Left lung (tissue), 10 donors: ENCODE data around the gene CDHR3. TPM values are rescaled to one million over a fixed set of nuclear protein-coding genes. Genes with fewer than 3 reads are reported as not detected.

Experiments
- ATAC-seq: fragments of 200-7000 bp; cut with Tn5 transposase; one replicate; pipeline ENCODE4 v1.9.1; 2020; ENCODE audit warnings: moderate library complexity
- DNase-seq, 4 donors: peaks; one replicate each; pipeline ENCODE4 v3.0.0-alpha.2; 2013 to 2020
- H3K27ac ChIP-seq, 2 donors: fragments of 200-600 bp; sonication (generic) in 1 of 2; one replicate each; pipeline versions ENCODE4 v1.5.0 to v1.8.0; 2020 to 2021
- H3K27me3 ChIP-seq, 2 donors: fragments of 200-600 bp; sonication (generic) in 1 of 2; one replicate each; pipeline versions ENCODE4 v1.5.0 to v1.8.0; 2020 to 2021
- H3K36me3 ChIP-seq, 2 donors: fragments of 200-600 bp; sonication (generic) in 1 of 2; one replicate each; pipeline versions ENCODE4 v1.5.0 to v1.8.0; 2020 to 2021
- H3K4me1 ChIP-seq, 2 donors: fragments of 200-600 bp; one replicate each; pipeline ENCODE4 v1.8.0; 2021
- H3K4me3 ChIP-seq, 2 donors: fragments of 200-600 bp; sonication (generic) in 1 of 2; one replicate each; pipeline versions ENCODE4 v1.5.0 to v1.8.0; 2020 to 2021; ENCODE audit warnings: mild to moderate bottlenecking in 1 of 2
- H3K9me3 ChIP-seq, 2 donors: fragments of 200-600 bp; sonication (generic) in 1 of 2; one replicate each; pipeline versions ENCODE4 v1.5.0 to v1.8.0; 2020 to 2021
- CTCF ChIP-seq, 2 donors: fragments of 200-600 bp; sonication (generic) in 1 of 2; IDR thresholded peaks; one replicate each; pipeline versions ENCODE4 v1.5.0 to v1.8.0; 2021; ENCODE audit warnings: antibody characterized with exemption in 2 of 2
- intact Hi-C, 2 donors: fragments of 100-400 bp; cut with DNase I; formaldehyde crosslinking; loops; one replicate each; pipeline versions ENCODE4 v1.11.2 to v1.14.2; 2022
- polyA plus RNA-seq, 6 donors: library from polyadenylated mRNA; unstranded; fragments of 120-200 nt; gene quantifications; one replicate each; pipeline ENCODE4 v1.2.1, GENCODE V29; 2013; ENCODE audit not compliant: insufficient read length in 6 of 6
- total RNA-seq, 2 donors: library from RNA; stranded (reverse); fragmentation: NEBNext Ultra II Directional; extraction: Animal tissue kit (Norgen Biotek cat#: 25700); gene quantifications; one replicate each; pipeline ENCODE4 v1.2.1, GENCODE V29; 2021
- donor health status: DM: no; HTN: yes; CAD: no.
- donor health status: DM: no; HTN: no; CAD: no.

The CDHR3 gene
- total and polyA plus RNA-seq, 8 donors, result 2.8 to 44.0 (median 24.8) TPM

- H3K9me3 ChIP-seq, result no peaks in the 10 kb centered on the region
- peaks cover 0 to 15% of the 10 kb centered on the region in 2 donors for H3K27me3 ChIP-seq
- ATAC-seq (no peak), DNase-seq (no peak)
- no peak for TF ChIP-seq CTCF (IDR thresholded peaks at IDR 0.05)
- H3K36me3 ChIP-seq, result no peaks in the 10 kb centered on the region
- H3K27ac ChIP-seq, result no peak overlapping the region
- H3K4me1 ChIP-seq, result no peaks in the 10 kb centered on the region
- intact Hi-C loops, result loop anchor here in 1 of 2 donors (5.0 kb wide), 1 partner anchor 274 kb away; no protein-coding TSS in a partner anchor
- no peak overlapping the region for H3K4me3 ChIP-seq
Observed at GRCh38 chr7:106036004-106036403, 72.9 kb downstream of the CDHR3 start.

- intact Hi-C loops, result loop anchor here in 1 of 2 donors (5.0 kb wide), 1 partner anchor 275 kb away; no protein-coding TSS in a partner anchor
- no peaks in the 10 kb centered on the region for H3K9me3 ChIP-seq
- no peaks in the 10 kb centered on the region for H3K36me3 ChIP-seq
- no peak for TF ChIP-seq CTCF (IDR thresholded peaks at IDR 0.05)
- H3K27me3 ChIP-seq, result peaks cover 0 to under 1% of the 10 kb centered on the region in 2 donors
- DNase-seq (no peak), ATAC-seq (no peak)
- H3K27ac ChIP-seq, result no peak overlapping the region
- no peak overlapping the region for H3K4me3 ChIP-seq
- peaks cover 0 to 4% of the 10 kb centered on the region in 2 donors for H3K4me1 ChIP-seq
Observed at GRCh38 chr7:106037489-106038176, 74.6 kb downstream of the CDHR3 start.

- no peak overlapping the region for H3K27ac ChIP-seq
- DNase-seq (no peak), ATAC-seq (no peak)
- no peaks in the 10 kb centered on the region for H3K27me3 ChIP-seq
- H3K4me1 ChIP-seq, result peaks cover 2 to 8% of the 10 kb centered on the region in 2 donors
- no peak for TF ChIP-seq CTCF (IDR thresholded peaks at IDR 0.05)
- H3K4me3 ChIP-seq, result no peak overlapping the region
- no peaks in the 10 kb centered on the region for H3K36me3 ChIP-seq
- intact Hi-C loops, result loop anchor here in 1 of 2 donors (5.0 kb wide), 1 partner anchor 276 kb away; no protein-coding TSS in a partner anchor
- H3K9me3 ChIP-seq, result no peaks in the 10 kb centered on the region
Observed at GRCh38 chr7:106038289-106038688, 75.2 kb downstream of the CDHR3 start.

- DNase-seq (no peak), ATAC-seq (no peak)
- Histone ChIP-seq H3K9me3 (no peaks in the 10 kb centered on the region), H3K27ac (no peak overlapping the region), H3K4me3 (no peak overlapping the region), H3K36me3 (no peaks in the 10 kb centered on the region), H3K27me3 (peaks cover 0 to 6% of the 10 kb centered on the region in 2 donors), H3K4me1 (peaks cover 2 to 8% of the 10 kb centered on the region in 2 donors)
- no peak for TF ChIP-seq CTCF (IDR thresholded peaks at IDR 0.05)
- intact Hi-C loops, result loop anchor here in 1 of 2 donors (5.0 kb wide), 1 partner anchor 277 kb away; no protein-coding TSS in a partner anchor
Observed at GRCh38 chr7:106038916-106039315, 75.9 kb downstream of the CDHR3 start.

- DNase-seq (peak in 2 of 4 donors; percentile 77 to 89), ATAC-seq (peak; percentile 48)
- intact Hi-C loops, result loop anchor here in 1 of 2 donors (5.0 to 10.0 kb wide), 2 partner anchors 277 to 385 kb away; no protein-coding TSS in a partner anchor
- no peaks in the 10 kb centered on the region for H3K36me3 ChIP-seq
- no peak for TF ChIP-seq CTCF (IDR thresholded peaks at IDR 0.05)
- no peak overlapping the region for H3K27ac ChIP-seq
- peaks cover 0 to 8% of the 10 kb centered on the region in 2 donors for H3K27me3 ChIP-seq
- H3K9me3 ChIP-seq, result no peaks in the 10 kb centered on the region
- H3K4me1 ChIP-seq, result peaks cover 2 to 8% of the 10 kb centered on the region in 2 donors
- no peak overlapping the region for H3K4me3 ChIP-seq
Observed at GRCh38 chr7:106039486-106040060, 76.5 kb downstream of the CDHR3 start.
